ENCODE data around the gene BAZ2B. TPM values are rescaled to one million over a fixed set of nuclear protein-coding genes. Genes with fewer than 3 reads are reported as not detected.

The BAZ2B gene, protein sequence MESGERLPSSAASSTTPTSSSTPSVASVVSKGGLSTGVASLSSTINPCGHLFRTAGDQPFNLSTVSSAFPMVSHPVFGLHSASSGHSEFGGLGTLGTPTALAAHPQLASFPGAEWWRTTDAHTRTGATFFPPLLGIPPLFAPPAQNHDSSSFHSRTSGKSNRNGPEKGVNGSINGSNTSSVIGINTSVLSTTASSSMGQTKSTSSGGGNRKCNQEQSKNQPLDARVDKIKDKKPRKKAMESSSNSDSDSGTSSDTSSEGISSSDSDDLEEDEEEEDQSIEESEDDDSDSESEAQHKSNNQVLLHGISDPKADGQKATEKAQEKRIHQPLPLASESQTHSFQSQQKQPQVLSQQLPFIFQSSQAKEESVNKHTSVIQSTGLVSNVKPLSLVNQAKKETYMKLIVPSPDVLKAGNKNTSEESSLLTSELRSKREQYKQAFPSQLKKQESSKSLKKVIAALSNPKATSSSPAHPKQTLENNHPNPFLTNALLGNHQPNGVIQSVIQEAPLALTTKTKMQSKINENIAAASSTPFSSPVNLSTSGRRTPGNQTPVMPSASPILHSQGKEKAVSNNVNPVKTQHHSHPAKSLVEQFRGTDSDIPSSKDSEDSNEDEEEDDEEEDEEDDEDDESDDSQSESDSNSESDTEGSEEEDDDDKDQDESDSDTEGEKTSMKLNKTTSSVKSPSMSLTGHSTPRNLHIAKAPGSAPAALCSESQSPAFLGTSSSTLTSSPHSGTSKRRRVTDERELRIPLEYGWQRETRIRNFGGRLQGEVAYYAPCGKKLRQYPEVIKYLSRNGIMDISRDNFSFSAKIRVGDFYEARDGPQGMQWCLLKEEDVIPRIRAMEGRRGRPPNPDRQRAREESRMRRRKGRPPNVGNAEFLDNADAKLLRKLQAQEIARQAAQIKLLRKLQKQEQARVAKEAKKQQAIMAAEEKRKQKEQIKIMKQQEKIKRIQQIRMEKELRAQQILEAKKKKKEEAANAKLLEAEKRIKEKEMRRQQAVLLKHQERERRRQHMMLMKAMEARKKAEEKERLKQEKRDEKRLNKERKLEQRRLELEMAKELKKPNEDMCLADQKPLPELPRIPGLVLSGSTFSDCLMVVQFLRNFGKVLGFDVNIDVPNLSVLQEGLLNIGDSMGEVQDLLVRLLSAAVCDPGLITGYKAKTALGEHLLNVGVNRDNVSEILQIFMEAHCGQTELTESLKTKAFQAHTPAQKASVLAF (N-terminal part only)
- total RNA-seq = 10 to 100 TPM; 13.7 to 14.1 TPM

GRCh38 chr2:159616286-159616701 is at the start of gene BAZ2B:
BAZ2B (minus strand) TSS chr2:159616548; CDS start chr2:159478719, 137,829 bp downstream.
- Mint-ChIP-seq H3K9me3 (no peaks in the 10 kb centered on the region), H3K4me1 (ENCODE audit: low read depth in 2 of 2) (peaks cover 10 to 14% of the 10 kb centered on the region in 2 donors), H3K27ac (peak within 1 kb of the TSS; percentile 74 to 84), H3K36me3 (no peaks in the 10 kb centered on the region), H3K27me3 (peaks cover 9 to 13% of the 10 kb centered on the region in 2 donors), H3K4me3 (peak within 1 kb of the TSS; percentile 95)
- DNase-seq (ENCODE audit: low spot score) (no peak), ATAC-seq (no peak)

DNA sequence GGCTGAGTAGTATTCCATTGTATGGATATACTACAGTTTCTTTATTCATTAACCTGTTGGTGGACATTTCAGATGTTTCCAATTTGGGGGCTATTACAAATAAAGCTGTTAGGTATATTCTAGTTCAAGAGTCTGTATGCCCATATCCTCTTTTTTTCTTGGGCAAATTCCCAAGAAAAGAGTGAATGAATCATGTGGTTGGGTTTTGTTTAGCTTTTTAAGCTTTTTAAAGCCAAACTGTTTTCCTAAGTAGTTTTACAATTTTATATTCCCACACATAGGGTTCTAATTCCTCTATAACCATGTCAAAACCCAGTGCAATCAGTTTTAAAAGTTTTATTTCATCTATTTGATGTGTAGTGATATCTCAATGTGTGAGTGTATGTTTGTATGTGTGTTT is 44.9 kb upstream of the BAZ2B start:
- Mint-ChIP-seq H3K27me3 (no peaks in the 10 kb centered on the region), H3K27ac (no peak overlapping the region), H3K9me3 (peaks cover 3% of the 10 kb centered on the region), H3K4me3 (no peak overlapping the region), H3K36me3 (peaks cover 14% of the 10 kb centered on the region), H3K4me1 (ENCODE audit: low read depth in 2 of 2) (no peaks in the 10 kb centered on the region)
- DNase-seq (ENCODE audit: low spot score) (no peak), ATAC-seq (no peak)

- Mint-ChIP-seq H3K4me3 (no peak overlapping the region), H3K27ac (no peak overlapping the region), H3K27me3 (no peaks in the 10 kb centered on the region), H3K9me3 (peaks cover 7% of the 10 kb centered on the region), H3K36me3 (peaks cover 21% of the 10 kb centered on the region), H3K4me1 (ENCODE audit: low read depth in 2 of 2) (no peaks in the 10 kb centered on the region)
- DNase-seq (ENCODE audit: low spot score) = no peak
- no peak for ATAC-seq
Measured at GRCh38 chr2:159658881-159659873, 42.8 kb upstream of the BAZ2B start.

GRCh38 chr2:159653962-159654361 is 37.6 kb upstream of the BAZ2B start:
- Mint-ChIP-seq H3K36me3 (peaks cover 24% of the 10 kb centered on the region), H3K4me1 (ENCODE audit: low read depth in 2 of 2) (no peaks in the 10 kb centered on the region), H3K4me3 (no peak overlapping the region), H3K27ac (no peak overlapping the region), H3K9me3 (peaks cover 8% of the 10 kb centered on the region), H3K27me3 (no peaks in the 10 kb centered on the region)
- no peak for ATAC-seq
- DNase-seq (ENCODE audit: low spot score) = no peak

GRCh38 chr2:159651884-159652283 is 35.5 kb upstream of the BAZ2B start:
- Mint-ChIP-seq H3K4me1 (ENCODE audit: low read depth in 2 of 2) (no peaks in the 10 kb centered on the region), H3K4me3 (no peak overlapping the region), H3K27ac (no peak overlapping the region), H3K9me3 (peaks cover 8% of the 10 kb centered on the region), H3K36me3 (peaks cover 14% of the 10 kb centered on the region), H3K27me3 (no peaks in the 10 kb centered on the region)
- ATAC-seq = no peak
- DNase-seq (ENCODE audit: low spot score) = no peak

GRCh38 chr2:159650574-159650973 is 34.2 kb upstream of the BAZ2B start:
- Mint-ChIP-seq H3K4me3 (no peak overlapping the region), H3K27ac (no peak overlapping the region), H3K27me3 (no peaks in the 10 kb centered on the region), H3K36me3 (peaks cover 8% of the 10 kb centered on the region), H3K9me3 (peaks cover 4% of the 10 kb centered on the region), H3K4me1 (ENCODE audit: low read depth in 2 of 2) (no peaks in the 10 kb centered on the region)
- no peak for DNase-seq (ENCODE audit: low spot score)
- no peak for ATAC-seq

- no peaks in the 10 kb centered on the region for H3K4me1 Mint-ChIP-seq (ENCODE audit: low read depth in 2 of 2)
- H3K27me3 Mint-ChIP-seq = no peaks in the 10 kb centered on the region
- H3K9me3 Mint-ChIP-seq = no peaks in the 10 kb centered on the region
- ATAC-seq (no peak), DNase-seq (ENCODE audit: low spot score) (no peak)
- H3K27ac Mint-ChIP-seq = no peak overlapping the region
- no peak overlapping the region for H3K4me3 Mint-ChIP-seq
- no peaks in the 10 kb centered on the region for H3K36me3 Mint-ChIP-seq
Measured at GRCh38 chr2:159648643-159649042, 32.3 kb upstream of the BAZ2B start.

DNA sequence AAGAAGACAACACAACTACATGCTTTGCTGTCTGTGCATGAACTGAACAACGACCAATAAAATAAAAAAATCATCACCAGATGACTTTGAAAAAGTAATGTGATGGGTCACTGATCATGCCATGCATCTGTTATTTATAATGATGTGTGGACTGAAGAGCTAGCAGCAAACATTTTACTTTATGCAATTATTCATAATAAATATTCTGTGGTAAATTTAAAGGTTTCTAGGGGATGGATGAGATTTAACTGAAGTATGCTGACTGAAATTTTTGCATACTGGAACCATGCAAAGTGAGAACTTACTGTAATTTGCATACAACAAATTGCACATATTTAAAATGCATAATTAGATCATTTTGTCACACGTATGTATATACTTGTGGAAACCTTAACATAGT is 31.3 kb upstream of the BAZ2B start:
- ATAC-seq (no peak), DNase-seq (ENCODE audit: low spot score) (no peak)
- Mint-ChIP-seq H3K9me3 (no peaks in the 10 kb centered on the region), H3K4me1 (ENCODE audit: low read depth in 2 of 2) (peaks cover 0 to 5% of the 10 kb centered on the region in 2 donors), H3K36me3 (no peaks in the 10 kb centered on the region), H3K27me3 (no peaks in the 10 kb centered on the region), H3K27ac (no peak overlapping the region), H3K4me3 (no peak overlapping the region)

DNA sequence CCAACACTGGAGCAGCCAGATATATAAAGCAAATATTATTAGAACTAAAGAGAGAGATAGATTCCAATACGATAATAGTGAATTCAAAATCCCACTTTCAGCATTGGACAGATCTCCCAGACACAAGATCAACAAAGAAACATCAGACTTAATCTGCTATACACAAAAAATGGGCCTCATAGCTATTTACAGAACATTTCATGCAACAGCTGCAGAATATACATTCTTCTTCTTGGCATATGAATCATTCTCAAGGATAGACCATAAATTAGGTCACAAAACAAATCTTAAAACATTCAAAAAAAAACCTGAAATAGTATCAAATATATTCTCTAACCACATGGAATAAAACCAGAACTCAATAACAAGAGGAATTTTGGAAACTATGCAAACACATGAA is 23.8 kb upstream of the BAZ2B start:
- Mint-ChIP-seq H3K4me3 (no peak overlapping the region), H3K27ac (no peak overlapping the region), H3K36me3 (peaks cover 18% of the 10 kb centered on the region), H3K27me3 (no peaks in the 10 kb centered on the region), H3K9me3 (no peaks in the 10 kb centered on the region), H3K4me1 (ENCODE audit: low read depth in 2 of 2) (peaks cover 0 to 5% of the 10 kb centered on the region in 2 donors)
- DNase-seq (ENCODE audit: low spot score) = no peak
- no peak for ATAC-seq

DNA sequence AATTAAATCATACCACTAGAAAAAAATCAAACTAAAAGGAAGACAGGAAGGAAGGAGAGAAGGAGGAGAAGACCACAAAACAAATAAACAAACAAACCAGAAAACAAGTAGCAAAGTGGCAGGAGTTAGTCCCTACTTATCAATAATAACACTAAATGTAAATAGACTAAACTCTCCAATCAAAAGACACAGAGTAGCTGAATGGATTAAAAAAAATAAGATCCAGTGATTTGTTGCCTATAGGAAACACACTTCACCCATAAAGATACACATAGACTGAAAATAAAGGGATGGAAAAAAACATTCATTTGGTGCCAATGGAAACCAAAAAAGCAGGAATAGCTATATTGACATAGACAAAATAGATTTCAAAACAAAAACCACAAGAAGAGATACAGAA is 23.4 kb upstream of the BAZ2B start:
- Mint-ChIP-seq H3K9me3 (no peaks in the 10 kb centered on the region), H3K36me3 (peaks cover 18% of the 10 kb centered on the region), H3K27me3 (no peaks in the 10 kb centered on the region), H3K27ac (no peak overlapping the region), H3K4me1 (ENCODE audit: low read depth in 2 of 2) (peaks cover 0 to 5% of the 10 kb centered on the region in 2 donors), H3K4me3 (no peak overlapping the region)
- DNase-seq (ENCODE audit: low spot score) = no peak
- ATAC-seq = no peak

DNA sequence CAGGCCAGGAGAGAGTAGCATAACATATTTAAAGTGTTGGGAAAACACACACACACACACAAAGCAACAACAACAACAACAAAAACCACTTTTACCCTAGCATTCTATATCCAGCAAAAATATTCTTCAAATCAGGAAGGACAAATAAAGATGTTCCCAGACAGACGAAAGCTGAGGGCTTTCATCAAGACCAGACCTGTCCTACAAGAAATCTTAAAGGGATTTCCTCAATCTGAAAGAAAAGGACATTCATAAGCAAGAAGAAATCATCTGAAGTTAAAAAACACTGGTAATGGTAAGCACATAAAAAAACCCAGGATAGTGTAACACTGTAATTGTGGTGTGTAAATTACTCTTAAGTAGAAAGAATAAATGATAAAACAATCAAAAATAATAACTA is 22.7 kb upstream of the BAZ2B start:
- Mint-ChIP-seq H3K9me3 (no peaks in the 10 kb centered on the region), H3K4me1 (ENCODE audit: low read depth in 2 of 2) (peaks cover 0 to 5% of the 10 kb centered on the region in 2 donors), H3K27ac (no peak overlapping the region), H3K4me3 (no peak overlapping the region), H3K27me3 (no peaks in the 10 kb centered on the region), H3K36me3 (peaks cover 18% of the 10 kb centered on the region)
- DNase-seq (ENCODE audit: low spot score) (no peak), ATAC-seq (no peak)

GRCh38 chr2:159637988-159638501 is 21.7 kb upstream of the BAZ2B start:
- Mint-ChIP-seq H3K36me3 (peaks cover 18% of the 10 kb centered on the region), H3K27ac (no peak overlapping the region), H3K9me3 (no peaks in the 10 kb centered on the region), H3K4me3 (no peak overlapping the region), H3K4me1 (ENCODE audit: low read depth in 2 of 2) (peaks cover 0 to under 1% of the 10 kb centered on the region in 2 donors), H3K27me3 (no peaks in the 10 kb centered on the region)
- DNase-seq (ENCODE audit: low spot score) = no peak
- ATAC-seq = no peak
